Esophagus squamous epithelium (tissue), 5 donors: Measurements from ENCODE around the gene HAUS7. TPM values are rescaled to one million over a fixed set of nuclear protein-coding genes. Genes with fewer than 3 reads are reported as not detected.

Source experiments
- DNase-seq: peaks from one replicate; lab custom pipeline; 2025; lab: John Stamatoyannopoulos, UW
- H3K27ac ChIP-seq, 4 donors: fragments of 200-600 bp; sonication (generic); one replicate each; pipeline ENCODE4 v1.5.1; 2016 to 2019; ENCODE audit warnings: mild to moderate bottlenecking in 1 of 4
- H3K27me3 ChIP-seq, 4 donors: fragments of 200-600 bp; sonication (generic); 1 replicate in 3 of 4; 2 replicates in 1 of 4; pipeline versions ENCODE4 v1.5.1 to v1.6.0; 2017 to 2021; ENCODE audit warnings: antibody characterized with exemption in 1 of 4
- H3K36me3 ChIP-seq, 3 donors: fragments of 200-600 bp; sonication (generic); one replicate each; pipeline ENCODE4 v1.5.1; 2016 to 2019
- H3K4me1 ChIP-seq, 3 donors: fragments of 200-600 bp; sonication (generic); one replicate each; pipeline ENCODE4 v1.5.1; 2017 to 2019
- H3K4me3 ChIP-seq, 4 donors: fragments of 200-600 bp; sonication (generic); 1 replicate in 3 of 4; 2 replicates in 1 of 4; pipeline ENCODE4 v1.5.1; 2016 to 2019; ENCODE audit warnings: mild to moderate bottlenecking in 2 of 4, moderate library complexity in 1 of 4
- H3K9me3 ChIP-seq, 3 donors: fragments of 200-600 bp; sonication (generic); one replicate each; pipeline ENCODE4 v1.5.1; 2016 to 2019
- POLR2A ChIP-seq, 4 donors: fragments of 450-650 bp; IDR thresholded peaks; one replicate each; pipeline ENCODE4 v1.6.1; 2017; ENCODE audit warnings: antibody characterized with exemption in 4 of 4, mild to moderate bottlenecking in 4 of 4, moderate library complexity in 3 of 4
- WGBS, 2 donors: methylation state at CpG; one replicate each; pipeline ENCODE4 v1.1.5; 2018; 5-methylcytosine and 5-hydroxymethylcytosine counted together
- intact Hi-C: fragments of 100-400 bp; cut with DNase I; formaldehyde crosslinking; loops from one replicate; pipeline ENCODE4 v1.15.0; 2022
- total RNA-seq, 4 donors: library from RNA; depleted of rRNA; stranded (reverse); fragments of >200 nt; gene quantifications; one replicate each; pipeline ENCODE4 v1.1.0, GENCODE V29; 2016
- TF ChIP-seq, protein P1 (sequence below), 6 experiments: fragments of 450-650 bp in 4 of 6; fragments of 200-600 bp in 2 of 6; sonication (generic) in 2 of 6; IDR thresholded peaks; one replicate each; pipeline ENCODE4 v1.5.1; 2016 to 2019; ENCODE audit warnings: antibody characterized with exemption in 6 of 6, mild to moderate bottlenecking in 4 of 6, moderate library complexity in 4 of 6
- donor health status: DM: yes; HTN: yes; CAD: no.

Gene HAUS7
- total RNA-seq, 4 donors from 2014 or later: 8.8 to 21.0 (median 12.1) TPM

DNA sequence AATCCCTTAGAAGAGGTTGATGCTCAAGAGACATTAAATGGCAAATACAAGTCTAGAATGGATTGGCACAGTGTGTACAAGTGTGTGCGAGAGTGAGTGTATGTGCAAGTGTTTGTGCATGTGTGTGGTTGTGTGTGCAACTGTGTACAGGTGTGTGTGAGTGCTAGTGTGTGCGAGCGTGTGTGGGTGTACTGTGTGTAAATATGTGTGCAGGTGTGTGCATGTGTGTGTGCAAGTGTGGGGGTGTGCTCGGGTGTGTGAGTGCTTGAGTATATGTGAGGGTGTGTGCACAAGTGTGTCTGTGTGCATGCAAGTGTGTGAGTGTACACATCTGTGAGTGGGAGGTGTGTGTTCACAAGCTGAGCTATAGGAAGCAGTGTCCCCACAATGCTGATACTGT lies 30.4 kb downstream of the HAUS7 start:
- intact Hi-C loops: no loop called here
- H3K9me3 ChIP-seq: no peaks in the 10 kb centered on the region
- 86 to 90% methylated on average over 4 of the region's 4 CpGs for WGBS, 2 donors
- DNase-seq: no peak
- TF ChIP-seq, protein P1, sequence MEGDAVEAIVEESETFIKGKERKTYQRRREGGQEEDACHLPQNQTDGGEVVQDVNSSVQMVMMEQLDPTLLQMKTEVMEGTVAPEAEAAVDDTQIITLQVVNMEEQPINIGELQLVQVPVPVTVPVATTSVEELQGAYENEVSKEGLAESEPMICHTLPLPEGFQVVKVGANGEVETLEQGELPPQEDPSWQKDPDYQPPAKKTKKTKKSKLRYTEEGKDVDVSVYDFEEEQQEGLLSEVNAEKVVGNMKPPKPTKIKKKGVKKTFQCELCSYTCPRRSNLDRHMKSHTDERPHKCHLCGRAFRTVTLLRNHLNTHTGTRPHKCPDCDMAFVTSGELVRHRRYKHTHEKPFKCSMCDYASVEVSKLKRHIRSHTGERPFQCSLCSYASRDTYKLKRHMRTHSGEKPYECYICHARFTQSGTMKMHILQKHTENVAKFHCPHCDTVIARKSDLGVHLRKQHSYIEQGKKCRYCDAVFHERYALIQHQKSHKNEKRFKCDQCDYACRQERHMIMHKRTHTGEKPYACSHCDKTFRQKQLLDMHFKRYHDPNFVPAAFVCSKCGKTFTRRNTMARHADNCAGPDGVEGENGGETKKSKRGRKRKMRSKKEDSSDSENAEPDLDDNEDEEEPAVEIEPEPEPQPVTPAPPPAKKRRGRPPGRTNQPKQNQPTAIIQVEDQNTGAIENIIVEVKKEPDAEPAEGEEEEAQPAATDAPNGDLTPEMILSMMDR (IDR thresholded peaks at IDR 0.05): no peak
- TF ChIP-seq POLR2A (IDR thresholded peaks at IDR 0.05): no peak
- H3K36me3 ChIP-seq: no peaks in the 10 kb centered on the region
- H3K4me1 ChIP-seq: peaks cover 0 to 14% (median 0%) of the 10 kb centered on the region in 3 donors
- H3K27me3 ChIP-seq: peaks cover 0 to 9% (median 0%) of the 10 kb centered on the region in 4 donors
- no peak overlapping the region for H3K4me3 ChIP-seq
- H3K27ac ChIP-seq: no peak overlapping the region

DNA sequence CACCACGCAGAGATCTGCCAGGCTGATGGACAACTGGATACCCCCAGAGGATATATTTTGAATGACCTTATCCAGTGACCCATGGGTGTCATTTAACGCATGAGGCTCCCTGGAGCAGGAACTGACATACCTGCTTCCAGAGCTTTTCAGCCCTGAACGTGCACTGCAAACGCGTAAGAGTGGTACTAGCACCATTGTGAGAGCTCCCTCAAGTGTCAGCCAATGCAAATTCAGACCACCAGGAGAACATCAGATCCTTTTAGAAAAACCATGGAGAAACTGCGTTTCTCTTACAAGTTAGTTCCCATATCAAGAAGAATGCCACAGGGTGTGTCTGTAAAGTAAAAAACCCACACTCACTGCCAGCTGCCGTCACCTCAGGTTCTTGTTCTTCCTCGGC lies 31.8 kb downstream of the HAUS7 start:
- Histone ChIP-seq H3K9me3 (no peaks in the 10 kb centered on the region), H3K4me3 (no peak overlapping the region), H3K27ac (no peak overlapping the region), H3K36me3 (no peaks in the 10 kb centered on the region), H3K27me3 (peaks cover 0 to 9% (median 0%) of the 10 kb centered on the region in 4 donors), H3K4me1 (peaks cover 0 to 14% (median 0%) of the 10 kb centered on the region in 3 donors)
- TF ChIP-seq, protein P1 (IDR thresholded peaks at IDR 0.05): no peak
- intact Hi-C loops: no loop called here
- DNase-seq: no peak
- 20 to 67% methylated on average over 8 of the region's 8 CpGs for WGBS, 2 donors

- H3K4me3 ChIP-seq: no peak overlapping the region
- no peaks in the 10 kb centered on the region for H3K4me1 ChIP-seq
- intact Hi-C loops: no loop called here
- H3K27me3 ChIP-seq: peaks cover 0 to 17% (median 0%) of the 10 kb centered on the region in 4 donors
- TF ChIP-seq, protein P1 (IDR thresholded peaks at IDR 0.05): no peak
- TF ChIP-seq POLR2A (IDR thresholded peaks at IDR 0.05): no peak
- H3K9me3 ChIP-seq: peaks cover 0 to 7% (median 0%) of the 10 kb centered on the region in 3 donors
- H3K27ac ChIP-seq: no peak overlapping the region
- no peaks in the 10 kb centered on the region for H3K36me3 ChIP-seq
- DNase-seq: no peak
- 38 to 60% methylated on average over 3 of the region's 3 CpGs for WGBS, 2 donors
Observed at GRCh38 chrX:153435845-153436244, 34.5 kb downstream of the HAUS7 start.

- no peak overlapping the region for H3K27ac ChIP-seq
- intact Hi-C loops: no loop called here
- H3K4me3 ChIP-seq: no peak overlapping the region
- 80 to 94% methylated on average over 1 to 5 of the region's 8 CpGs for WGBS, 2 donors
- H3K27me3 ChIP-seq: peaks cover 0 to 15% (median 0%) of the 10 kb centered on the region in 4 donors
- no peak for DNase-seq
- no peaks in the 10 kb centered on the region for H3K36me3 ChIP-seq
- H3K9me3 ChIP-seq: peaks cover 0 to 10% (median 0%) of the 10 kb centered on the region in 3 donors
- H3K4me1 ChIP-seq: no peaks in the 10 kb centered on the region
- TF ChIP-seq, protein P1 (IDR thresholded peaks at IDR 0.05): no peak
- TF ChIP-seq POLR2A (IDR thresholded peaks at IDR 0.05): no peak
Observed at GRCh38 chrX:153434801-153435200, 35.6 kb downstream of the HAUS7 start.

DNA sequence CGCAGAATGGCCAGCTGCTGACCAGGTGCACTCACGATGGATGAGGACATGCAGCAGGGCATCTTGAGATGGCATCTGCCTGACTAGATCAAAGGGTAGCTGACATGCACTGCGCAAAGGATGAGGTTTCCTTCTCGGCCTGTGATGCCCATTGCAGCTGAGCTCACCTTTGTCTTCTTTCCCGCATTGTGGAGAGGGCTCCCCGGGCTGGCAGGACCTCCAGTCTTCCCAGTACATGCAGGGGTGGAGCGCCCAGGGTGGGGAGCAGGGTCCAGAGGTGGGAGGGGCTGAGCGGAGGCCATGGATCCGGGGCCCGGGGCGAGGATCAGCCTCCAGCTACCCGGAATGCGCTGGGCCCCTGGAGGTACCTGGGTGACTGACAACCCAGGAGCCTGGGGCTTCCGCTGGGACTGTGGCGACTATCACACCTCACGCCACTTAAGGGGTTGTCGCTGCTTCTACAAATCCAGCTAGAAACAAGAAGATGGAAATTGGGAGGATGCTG lies 36.5 kb downstream of the HAUS7 start:
- Histone ChIP-seq H3K4me1 (no peaks in the 10 kb centered on the region), H3K9me3 (peaks cover 0 to 10% (median 0%) of the 10 kb centered on the region in 3 donors), H3K4me3 (no peak overlapping the region), H3K36me3 (no peaks in the 10 kb centered on the region), H3K27ac (no peak overlapping the region), H3K27me3 (peaks cover 0 to 8% (median 0%) of the 10 kb centered on the region in 4 donors)
- intact Hi-C loops: no loop called here
- no peak for TF ChIP-seq POLR2A (IDR thresholded peaks at IDR 0.05)
- TF ChIP-seq, protein P1 (IDR thresholded peaks at IDR 0.05): no peak
- DNase-seq: no peak
- 80 to 82% methylated on average over 4 to 7 of the region's 17 CpGs for WGBS, 2 donors
